ENCODE measurements around the gene MYL2.

Gene MYL2

GRCh38 chr12:110888256-110888991 is 32.0 kb downstream of the MYL2 start:
- no peak for DNase-seq

GRCh38 chr12:110885152-110885840 is 35.1 kb downstream of the MYL2 start:
- no peak for DNase-seq

GRCh38 chr12:110883251-110883650 is 37.1 kb downstream of the MYL2 start:
- no peak for DNase-seq

- no peak for DNase-seq
These were observed 39.7 kb downstream of the MYL2 start for GRCh38 chr12:110880651-110881050.

GRCh38 chr12:110874781-110875180 is 45.6 kb downstream of the MYL2 start:
- DNase-seq, result no peak

- no peak for DNase-seq
These were observed 46.0 kb downstream of the MYL2 start for GRCh38 chr12:110874351-110874750.

GRCh38 chr12:110872100-110872499 is 48.3 kb downstream of the MYL2 start:
- no peak for DNase-seq

GRCh38 chr12:110869803-110870202 is 50.6 kb downstream of the MYL2 start:
- DNase-seq, result no peak

GRCh38 chr12:110869026-110869425 is 51.4 kb downstream of the MYL2 start:
- DNase-seq, result no peak

GRCh38 chr12:110865521-110865920 is 54.9 kb downstream of the MYL2 start:
- DNase-seq, result no peak

GRCh38 chr12:110863161-110863560 is 57.2 kb downstream of the MYL2 start:
- DNase-seq, result no peak

GRCh38 chr12:110862329-110862728 is 58.0 kb downstream of the MYL2 start:
- no peak for DNase-seq

- no peak for DNase-seq
These were observed 58.6 kb downstream of the MYL2 start for GRCh38 chr12:110861729-110862128.

Data from fibroblast of skin of abdomen (primary cell).